Transverse colon (tissue), 3 donors: Measurements from ENCODE around the gene NSUN3.

Experiments
- CTCF ChIP-seq, 5 experiments: fragments of 200-600 bp in 3 of 5; fragments of 450-650 bp in 2 of 5; sonication (generic) in 3 of 5; IDR thresholded peaks; 1 replicate in 2 of 5; 2 replicates in 3 of 5; pipeline ENCODE4 v1.5.1; 2016 to 2017; ENCODE audit warnings: antibody characterized with exemption in 5 of 5, inconsistent platforms in 3 of 5, mild to moderate bottlenecking in 2 of 5, moderate library complexity in 1 of 5
- EP300 ChIP-seq: sonication (generic); formaldehyde crosslinking; IDR thresholded peaks from one replicate; pipeline ENCODE4 v1.6.1; 2017; ENCODE audit warnings: antibody characterized with exemption, low read depth
- POLR2A ChIP-seq: fragments of 450-650 bp; IDR thresholded peaks from one replicate; pipeline ENCODE4 v1.6.1; 2016; ENCODE audit warnings: antibody characterized with exemption, mild to moderate bottlenecking, moderate library complexity

- TF ChIP-seq EP300, result no peak
- TF ChIP-seq POLR2A, result no peak
- TF ChIP-seq CTCF (IDR thresholded peaks at IDR 0.05), result no peak
Observed at GRCh38 chr3:94089126-94089525, 26.3 kb downstream of the NSUN3 start.
